Right cardiac atrium (tissue), 5 donors: ENCODE data around the gene LRWD1. TPM values are rescaled to one million over a fixed set of nuclear protein-coding genes. Genes with fewer than 3 reads are reported as not detected.
"Not testable (repeated sequence)": the region's sequence is repeated elsewhere in the genome, so short reads cannot be mapped to it uniquely, and the experiment has no call there.

Experiments
- ATAC-seq, 2 donors: fragments of 200-7000 bp; cut with Tn5 transposase; one replicate each; pipeline versions ENCODE4 v1.8.0 to v1.9.1; 2020; ENCODE audit warnings: moderate library complexity in 2 of 2, mild to moderate bottlenecking in 1 of 2
- DNase-seq, 3 donors: peaks; one replicate each; pipeline ENCODE4 v3.0.0-alpha.2; 2020
- H3K27ac ChIP-seq: one replicate; pipeline ENCODE4 v1.5.1; 2013; ENCODE audit warnings: mild to moderate bottlenecking, low read length, control low read depth, moderate library complexity
- H3K27me3 ChIP-seq: one replicate; pipeline ENCODE4 v1.6.1; 2013; ENCODE audit not compliant: control insufficient read depth, insufficient read depth
- H3K4me1 ChIP-seq: one replicate; pipeline ENCODE4 v1.6.1; 2013; ENCODE audit warnings: low read length; ENCODE audit not compliant: control insufficient read depth, insufficient read depth
- H3K4me3 ChIP-seq: one replicate; pipeline ENCODE4 v1.5.1; 2013; ENCODE audit warnings: low read length, control low read depth
- H3K9me3 ChIP-seq: one replicate; pipeline ENCODE4 v1.6.1; 2013; ENCODE audit warnings: low read length; ENCODE audit not compliant: control insufficient read depth
- WGBS: extraction: QIAGEN DNeasy Blood & Tissue Kit; methylation state at CpG from one replicate; pipeline ENCODE4 v1.1.7; 2013; 5-methylcytosine and 5-hydroxymethylcytosine counted together
- intact Hi-C, 4 donors: fragments of 100-400 bp; cut with DNase I; formaldehyde crosslinking; loops; one replicate each; pipeline versions ENCODE4 v1.11.0 to v1.14.0; 2022 to 2023
- polyA plus RNA-seq: library from polyadenylated mRNA; stranded (reverse); fragments of 200-250 nt; gene quantifications from one replicate; pipeline ENCODE4 v1.2.3, GENCODE V29; 2013
- total RNA-seq, 4 donors: library from RNA; stranded (reverse); fragmentation: NEBNext Ultra II Directional; extraction: Animal tissue kit (Norgen Biotek cat#: 25700); gene quantifications; one replicate each; pipeline ENCODE4 v1.2.1, GENCODE V29; 2021
- donor health status: healthy with polysubstance abuse.
- donor health status: DM: no; HTN: yes; CAD: no.
- donor health status: DM: no; HTN: no; CAD: no.
- donor health status: DM: no; HTN: yes; CAD: no; lungs with severe emphysema.
- donor health status: DM: yes; HTN: yes; CAD: no.

Gene LRWD1
- total and polyA plus RNA-seq, 5 donors, result 8.5 to 14.2 (median 10.4) TPM

DNA sequence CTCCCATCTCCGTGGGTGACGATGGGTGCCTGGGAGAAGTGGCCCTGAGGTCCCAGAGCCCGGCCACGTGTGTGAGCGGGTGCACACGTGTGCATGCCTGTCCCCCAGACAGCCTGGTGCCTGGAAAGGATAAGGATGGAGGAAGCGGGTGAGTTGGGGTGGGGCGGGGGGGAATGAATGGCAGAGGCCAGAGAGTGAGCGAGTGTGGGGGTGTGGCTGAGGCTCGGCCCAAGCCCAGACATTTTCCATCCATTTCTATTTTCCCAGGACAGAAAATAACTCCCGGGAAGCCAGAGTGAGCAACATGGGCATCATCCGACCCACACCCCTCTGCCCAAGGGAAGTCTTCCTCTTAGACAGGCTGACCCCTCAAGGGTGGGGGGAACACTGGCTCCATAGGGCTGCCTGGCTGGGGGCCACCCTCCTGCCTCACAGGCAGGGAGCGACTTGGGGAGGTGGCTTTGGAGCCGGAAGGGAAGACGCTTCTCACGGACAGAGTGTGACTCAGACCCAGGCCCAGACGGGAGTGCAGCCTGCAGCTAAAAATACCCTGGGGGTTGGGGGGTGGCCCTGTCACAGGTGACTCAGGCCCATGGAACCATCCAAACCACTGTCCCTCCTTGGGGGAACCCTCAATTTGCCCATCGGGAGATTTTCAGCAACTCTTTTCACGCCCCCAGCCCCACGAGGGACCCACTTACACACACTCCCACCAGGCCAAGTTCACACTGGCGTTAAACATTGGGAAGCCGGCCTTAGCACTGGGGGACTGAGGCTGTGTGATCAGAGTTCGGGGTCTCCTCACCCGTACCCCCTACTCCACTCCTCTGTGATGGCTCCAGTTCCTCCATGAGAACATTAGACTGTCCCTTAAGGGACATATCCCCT lies 40.8 kb downstream of the LRWD1 start:
- H3K27ac ChIP-seq, H3K4me1 ChIP-seq, H3K4me3 ChIP-seq, intact Hi-C loops, H3K27me3 ChIP-seq, H3K9me3 ChIP-seq: not testable (repeated sequence)
- DNase-seq (peak in 2 of 3 donors; percentile 13 to 38), ATAC-seq (peak; percentile 60 to 88)
- WGBS, result 72% methylated on average over 5 of the region's 24 CpGs

DNA sequence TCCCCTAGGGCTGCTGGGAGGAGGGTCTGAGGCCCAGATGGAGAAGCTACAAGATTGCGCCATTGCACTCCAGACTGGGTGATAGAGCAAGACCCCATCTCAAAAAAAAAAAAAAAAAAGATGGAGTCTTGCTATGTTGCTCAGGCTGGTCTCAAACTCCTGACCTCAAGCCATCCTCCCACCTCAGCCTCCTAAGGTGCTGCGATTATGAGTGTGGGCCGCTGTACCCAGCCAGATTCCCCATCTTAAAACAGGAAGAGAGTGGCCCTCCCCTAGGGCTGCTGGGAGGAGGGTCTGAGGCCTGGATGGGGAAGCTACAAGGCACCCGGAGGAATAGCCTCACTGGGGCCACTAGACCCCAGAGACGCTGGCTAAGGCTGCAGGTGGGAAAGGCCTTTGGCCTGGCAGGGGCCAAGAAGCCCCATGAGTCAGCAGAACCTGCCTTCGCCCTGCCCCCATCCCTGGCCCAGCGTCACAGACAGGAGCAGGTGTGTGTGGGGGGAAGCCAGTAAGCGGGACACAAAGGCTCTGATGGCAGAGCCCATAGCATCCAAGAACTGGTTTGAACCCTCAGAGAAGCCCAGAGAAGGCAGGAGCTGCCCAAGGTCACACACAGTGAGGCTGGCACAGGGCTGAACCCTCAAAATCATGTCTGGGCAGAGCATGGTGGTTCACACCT lies 42.8 kb downstream of the LRWD1 start:
- H3K27ac ChIP-seq, intact Hi-C loops, H3K4me3 ChIP-seq, H3K4me1 ChIP-seq, H3K9me3 ChIP-seq, H3K27me3 ChIP-seq, ATAC-seq: not testable (repeated sequence)
- peak in 2 of 3 donors; percentile 51 to 53 for DNase-seq
- WGBS, result 83% methylated on average over 2 of the region's 8 CpGs

DNA sequence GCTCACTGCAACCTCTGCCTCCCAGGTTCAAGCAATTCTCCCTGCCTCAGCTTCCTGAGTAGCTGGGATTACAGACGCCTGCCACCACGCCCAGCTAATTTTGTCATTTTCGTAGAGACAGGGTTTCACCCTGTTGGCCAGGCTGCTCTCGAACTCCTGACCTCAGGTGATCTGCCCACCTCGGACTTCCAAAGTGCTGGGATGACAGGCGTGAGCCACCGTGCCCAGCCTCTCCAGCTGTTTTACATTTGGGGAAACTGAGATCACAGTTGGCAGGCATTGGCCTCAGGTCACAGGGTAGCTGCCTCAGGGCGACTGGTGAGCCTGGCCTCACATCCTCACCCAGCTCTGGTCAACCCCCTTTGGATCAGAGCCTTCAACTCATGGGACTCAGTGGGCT lies 45.8 kb downstream of the LRWD1 start:
- H3K4me3 ChIP-seq, intact Hi-C loops, H3K27me3 ChIP-seq, H3K4me1 ChIP-seq, ATAC-seq, H3K9me3 ChIP-seq, H3K27ac ChIP-seq: not testable (repeated sequence)
- 65% methylated on average over 5 of the region's 8 CpGs for WGBS
- peak in 2 of 3 donors; percentile 40 to 45 for DNase-seq

DNA sequence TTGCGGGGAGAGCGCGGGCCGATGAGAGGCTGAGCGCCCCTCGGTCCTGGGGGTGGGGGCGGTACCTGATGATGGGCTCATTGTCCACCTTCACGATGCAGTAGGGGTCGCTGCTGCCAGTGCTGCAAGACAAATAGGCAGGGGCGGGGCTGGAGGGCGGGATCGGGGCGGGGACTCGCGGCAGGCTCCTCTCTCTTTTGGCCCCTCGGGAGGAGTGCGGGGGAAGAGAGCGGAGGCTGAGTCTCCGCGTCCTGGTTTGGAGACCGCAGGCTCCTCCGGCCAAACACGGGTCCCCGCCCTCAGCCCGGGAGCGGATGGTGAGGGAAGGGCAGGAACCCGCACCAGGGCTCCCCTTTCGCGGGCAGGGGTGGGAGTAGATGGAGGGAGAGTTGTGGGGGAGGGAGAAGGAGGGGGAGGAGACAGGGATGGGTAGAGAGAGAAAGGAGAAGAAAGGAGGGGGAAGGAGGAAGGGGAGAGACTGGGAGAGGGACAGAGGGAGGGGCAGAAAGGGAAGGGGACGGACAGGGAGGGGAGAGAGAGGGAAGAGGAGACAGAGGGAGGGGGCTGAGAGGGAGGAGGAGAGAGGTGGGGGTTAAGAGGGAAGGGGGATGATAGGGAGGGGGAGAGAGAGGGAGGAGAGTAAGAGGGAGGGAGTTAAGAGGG lies 47.2 kb downstream of the LRWD1 start:
- no CpG with 5 or more reads among the region's 30 CpGs for WGBS
- H3K4me1 ChIP-seq, H3K27ac ChIP-seq, DNase-seq, intact Hi-C loops, H3K27me3 ChIP-seq, H3K4me3 ChIP-seq, H3K9me3 ChIP-seq: not testable (repeated sequence)
- peak; percentile 73 to 75 for ATAC-seq

DNA sequence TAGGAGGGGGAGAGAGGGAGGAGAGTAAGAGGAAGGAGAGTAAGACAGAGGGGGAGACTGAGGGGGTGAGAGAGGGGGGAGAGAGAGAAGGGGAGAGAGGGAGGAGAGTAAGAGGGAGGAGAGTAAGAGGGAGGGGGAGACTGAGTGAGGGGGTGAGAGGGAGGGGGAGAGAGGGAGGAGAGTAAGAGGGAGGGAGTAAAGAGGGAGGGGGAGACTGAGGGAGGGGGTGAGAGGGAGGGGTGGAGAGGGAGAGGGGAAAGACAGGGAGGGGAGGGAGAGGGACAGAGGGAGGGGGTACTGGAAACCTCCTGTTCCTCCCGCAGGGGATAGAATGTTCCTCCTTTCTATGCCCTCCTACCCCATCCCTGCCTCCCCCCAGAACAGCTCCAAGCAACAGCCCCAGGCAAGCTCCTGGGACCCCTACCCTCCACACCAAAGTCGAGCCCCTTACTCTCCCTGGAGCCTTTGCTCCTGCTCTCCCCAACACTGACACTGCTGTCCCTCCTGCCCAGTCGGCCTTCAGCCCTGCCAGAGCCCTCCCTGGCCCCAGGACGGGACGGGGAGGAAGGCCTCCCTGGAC lies 47.9 kb downstream of the LRWD1 start:
- H3K9me3 ChIP-seq, H3K4me1 ChIP-seq, H3K27me3 ChIP-seq, intact Hi-C loops: not testable (repeated sequence)
- peak; percentile 2 to 10 for ATAC-seq
- peak overlapping the region; percentile 30 for H3K4me3 ChIP-seq
- 8% methylated on average over 5 of the region's 5 CpGs for WGBS
- peak overlapping the region; percentile 57 for H3K27ac ChIP-seq
- DNase-seq, result peak in 2 of 3 donors; percentile 75 to 76

DNA sequence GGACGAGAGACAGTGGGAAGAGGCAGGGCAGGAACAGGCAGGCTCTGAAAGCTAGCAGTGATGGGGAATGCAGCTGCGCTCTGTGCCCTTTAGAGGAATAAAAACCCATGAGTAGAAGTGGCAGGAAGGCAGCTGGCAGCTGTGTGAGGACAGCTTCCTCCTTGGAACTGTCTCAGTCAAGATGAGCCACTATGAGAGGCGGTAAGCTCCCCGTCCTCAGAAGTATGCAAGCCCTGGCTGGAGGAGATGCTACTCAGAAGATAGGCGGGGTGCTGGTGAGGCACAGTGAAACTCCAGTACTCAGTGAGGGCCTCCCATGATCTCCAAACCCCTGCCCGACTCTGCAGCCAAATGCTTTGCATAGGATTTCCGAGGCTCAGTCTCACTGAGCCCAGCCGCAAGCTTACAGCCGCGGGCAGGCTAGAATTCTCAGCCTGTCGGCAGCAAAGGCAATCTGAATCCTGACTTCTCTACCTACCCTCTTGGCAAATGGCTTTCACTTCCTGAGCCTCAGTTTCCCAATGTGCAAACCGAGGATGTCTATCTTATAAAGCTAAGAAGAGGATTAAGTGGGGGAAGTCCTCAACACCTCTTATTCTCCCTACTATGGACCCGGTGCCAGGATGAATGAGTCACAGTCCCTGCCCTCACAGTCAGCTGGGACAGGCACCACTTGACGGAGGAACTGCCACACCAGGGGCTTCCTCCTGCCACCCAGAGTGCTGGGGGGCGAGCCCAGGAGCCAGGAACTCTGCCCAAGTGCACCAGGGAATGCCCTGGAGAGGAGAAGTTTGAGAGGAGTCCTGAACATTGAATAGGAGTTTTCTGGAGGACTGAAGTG lies 50.3 kb downstream of the LRWD1 start:
- H3K4me1 ChIP-seq, intact Hi-C loops, H3K27me3 ChIP-seq, H3K9me3 ChIP-seq, H3K4me3 ChIP-seq, H3K27ac ChIP-seq: not testable (repeated sequence)
- ATAC-seq (peak; percentile 5 to 17), DNase-seq (peak in 1 of 3 donors; percentile 14)
- WGBS, result 14% methylated on average over 2 of the region's 15 CpGs

DNA sequence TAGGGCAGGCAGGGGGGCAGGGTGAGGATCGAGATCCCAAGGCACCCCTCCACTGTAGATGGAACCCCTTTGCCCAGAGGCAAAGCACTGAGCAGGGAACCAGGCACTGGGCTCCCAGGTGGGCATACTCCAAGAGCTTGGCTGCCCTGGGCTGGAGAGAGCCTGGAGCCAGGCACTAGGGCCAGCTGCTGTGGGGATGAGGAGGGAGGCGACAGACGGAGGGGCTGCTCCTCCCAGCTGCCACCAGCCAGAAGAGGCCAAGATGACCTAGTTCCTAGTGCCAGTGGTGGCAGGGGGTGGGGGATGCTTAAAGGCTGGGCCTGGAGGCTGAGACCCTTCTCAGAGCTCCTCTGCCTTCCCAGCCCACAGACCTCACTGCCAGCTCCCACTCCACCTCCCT lies 51.1 kb downstream of the LRWD1 start:
- H3K4me3 ChIP-seq, H3K27ac ChIP-seq, H3K4me1 ChIP-seq, H3K27me3 ChIP-seq, intact Hi-C loops, H3K9me3 ChIP-seq, DNase-seq: not testable (repeated sequence)
- WGBS, result no CpG with 5 or more reads among the region's 3 CpGs
- ATAC-seq, result peak in 1 of 2 donors; percentile 3

DNA sequence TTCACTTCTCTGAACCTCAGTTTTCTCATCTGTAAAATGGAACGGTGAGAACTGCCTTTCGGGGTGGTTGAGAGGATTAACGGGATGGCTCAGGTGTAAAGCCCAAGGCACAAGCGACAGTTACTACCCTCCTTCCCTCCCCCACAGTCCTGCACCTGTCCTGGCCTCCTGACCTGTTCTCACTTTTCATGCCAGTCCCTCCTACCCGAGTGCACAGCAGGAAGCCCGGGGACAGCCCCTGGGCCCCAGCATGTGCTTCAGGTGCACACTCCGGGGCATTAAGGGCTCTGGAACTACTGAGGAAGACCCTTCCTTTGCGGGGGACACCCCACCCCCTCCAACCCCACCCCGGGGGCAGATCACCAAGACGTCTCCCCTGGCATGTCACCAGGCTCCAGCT lies 52.2 kb downstream of the LRWD1 start:
- ATAC-seq, H3K27ac ChIP-seq, H3K9me3 ChIP-seq, H3K27me3 ChIP-seq, DNase-seq, H3K4me1 ChIP-seq, intact Hi-C loops, H3K4me3 ChIP-seq: not testable (repeated sequence)
- WGBS, result no CpG with 5 or more reads among the region's 10 CpGs

DNA sequence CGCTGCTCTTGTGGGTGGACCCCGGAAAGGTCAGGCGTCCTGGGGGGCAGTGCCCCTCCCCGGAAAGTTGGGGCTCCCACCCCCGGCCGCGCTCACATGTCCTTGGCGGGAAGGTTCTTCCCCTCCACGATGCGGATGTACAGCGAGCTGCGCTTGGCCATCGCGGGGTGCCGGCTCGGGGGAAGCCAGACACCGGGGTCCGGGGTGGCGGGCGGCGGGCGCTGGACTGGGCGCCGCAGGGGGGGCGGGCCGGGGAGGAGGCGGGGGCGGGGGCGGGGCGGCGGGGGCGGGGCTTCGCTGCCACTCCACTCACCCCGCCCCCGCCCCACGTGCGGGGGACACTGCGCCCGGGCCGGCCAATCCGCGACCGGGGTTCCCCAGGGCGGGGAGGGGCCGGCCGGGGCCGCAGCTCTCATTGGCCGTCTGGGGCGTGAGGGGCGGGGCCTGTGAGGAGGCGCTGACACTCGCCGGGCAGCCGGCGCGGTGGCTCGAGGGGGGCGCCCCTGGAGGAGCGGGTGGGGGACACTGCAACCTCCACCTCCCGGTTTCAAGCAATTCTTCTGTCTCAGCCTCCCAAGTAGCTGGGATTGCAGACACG lies 52.9 kb downstream of the LRWD1 start, which contains the start of gene RASA4B:
Gene RASA4B (minus strand): TSS at position 228 of the 598 bp plus-strand sequence. CDS start 67 bp downstream, at position 161.
- ATAC-seq (peak; percentile 96 to 97), DNase-seq (peak in 2 of 3 donors; percentile 60 to 79)
- H3K4me1 ChIP-seq, H3K27me3 ChIP-seq, H3K9me3 ChIP-seq, H3K27ac ChIP-seq, intact Hi-C loops: not testable (repeated sequence)
- H3K4me3 ChIP-seq, result peak within 1 kb of the TSS; percentile 44
- 0% methylated on average over 23 of the region's 61 CpGs for WGBS

DNA sequence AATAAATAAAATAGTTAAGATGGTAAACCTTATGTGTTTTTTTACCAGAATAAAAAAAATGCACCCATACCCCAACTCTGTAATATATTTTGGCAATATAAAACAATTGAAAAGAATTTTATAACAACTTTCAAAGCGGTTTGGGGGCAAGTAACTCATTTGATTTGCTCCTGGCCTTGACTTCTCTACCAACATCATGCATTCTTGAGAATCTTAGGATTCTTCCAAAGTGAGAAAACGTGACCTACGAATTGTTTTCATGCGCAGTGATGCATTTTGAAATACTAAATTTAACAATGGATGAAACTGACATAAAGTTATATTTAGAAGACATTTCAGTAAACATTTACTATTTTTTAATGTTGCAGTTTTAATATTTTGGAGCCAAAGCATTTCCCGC lies 56.0 kb downstream of the LRWD1 start:
- H3K4me3 ChIP-seq, H3K4me1 ChIP-seq, DNase-seq, H3K27ac ChIP-seq, ATAC-seq, intact Hi-C loops, H3K9me3 ChIP-seq, H3K27me3 ChIP-seq: not testable (repeated sequence)
- no CpG with 5 or more reads among the region's 5 CpGs for WGBS
